Mammary epithelial cell (primary cell): Measurements from ENCODE around the gene RGP1.

Experiments used
- CTCF ChIP-seq, 2 donors: IDR thresholded peaks in 1 of 2; conservative IDR thresholded peaks in 1 of 2; 2 replicates each; pipeline ENCODE4 v1.5.1; 2011 to 2012; ENCODE audit warnings: inconsistent platforms in 2 of 2, low read length in 2 of 2, mild to moderate bottlenecking in 2 of 2, control low read depth in 1 of 2, low read depth in 1 of 2; ENCODE audit not compliant: insufficient read depth in 1 of 2; ENCODE audit errors: extremely low read depth in 1 of 2
- EZH2 ChIP-seq: IDR thresholded peaks from 2 replicates; pipeline ENCODE4 v1.6.1; 2012; ENCODE audit warnings: low read length, inconsistent platforms, borderline replicate concordance

GRCh38 chr9:35726931-35727330 lies 22.2 kb upstream of the RGP1 start:
- TF ChIP-seq EZH2 (no peak), CTCF (conservative IDR thresholded peaks at IDR 0.05 in 1 of 2, IDR thresholded peaks at IDR 0.05 in 1 of 2; ENCODE audit: extremely low read depth in 1 of 2, insufficient read depth in 1 of 2, low read depth in 1 of 2, low read length in 2 of 2) (peak in 1 of 2 donors; percentile 26)
